Activated CD4-positive, alpha-beta T cell treated with anti-CD3 and anti-CD28 coated beads for 1 hour (primary cell): ENCODE measurements around the gene LRRC49.

Source experiments
- DNase-seq: peaks from one replicate; pipeline ENCODE4 v3.0.0-alpha.2; 2020

The LRRC49 gene

GRCh38 chr15:71094137-71094536, 201.5 kb downstream of the LRRC49 start:
- no peak for DNase-seq

- DNase-seq = no peak
Measured at GRCh38 chr15:71096676-71097075, 204.1 kb downstream of the LRRC49 start.

GRCh38 chr15:71097890-71098289, 205.3 kb downstream of the LRRC49 start:
- DNase-seq = no peak

- no peak for DNase-seq
Measured at GRCh38 chr15:71098920-71099319, 206.3 kb downstream of the LRRC49 start.
